ENCODE results near the gene CTIF.
A peak's percentile ranks its signal among the peaks of the same experiment; 100 is the strongest.

The CTIF gene

GRCh38 chr18:48753691-48754090 is 214.9 kb downstream of the CTIF start:
- TF ChIP-seq CTCF (IDR thresholded peaks at IDR 0.05), result no peak
- H3K9me3 Mint-ChIP-seq, result peaks cover 4% of the 10 kb centered on the region
- no peak overlapping the region for H3K4me3 Mint-ChIP-seq
- DNase-seq, result no peak
- no peak overlapping the region for H3K27ac Mint-ChIP-seq
- peaks cover 17% of the 10 kb centered on the region for H3K4me1 Mint-ChIP-seq
- H3K27me3 Mint-ChIP-seq (ENCODE audit: low read depth, poor library complexity), result no peaks in the 10 kb centered on the region
- H3K36me3 Mint-ChIP-seq (ENCODE audit: low read depth), result peaks cover 5% of the 10 kb centered on the region

GRCh38 chr18:48754559-48754958 is 215.7 kb downstream of the CTIF start:
- H3K4me3 Mint-ChIP-seq, result no peak overlapping the region
- TF ChIP-seq CTCF (IDR thresholded peaks at IDR 0.05), result no peak
- peaks cover 14% of the 10 kb centered on the region for H3K36me3 Mint-ChIP-seq (ENCODE audit: low read depth)
- H3K27ac Mint-ChIP-seq, result no peak overlapping the region
- H3K4me1 Mint-ChIP-seq, result peaks cover 17% of the 10 kb centered on the region
- DNase-seq, result no peak
- peaks cover 4% of the 10 kb centered on the region for H3K9me3 Mint-ChIP-seq
- no peaks in the 10 kb centered on the region for H3K27me3 Mint-ChIP-seq (ENCODE audit: low read depth, poor library complexity)

GRCh38 chr18:48754993-48755473 is 216.2 kb downstream of the CTIF start:
- peaks cover 4% of the 10 kb centered on the region for H3K9me3 Mint-ChIP-seq
- no peak for TF ChIP-seq CTCF (IDR thresholded peaks at IDR 0.05)
- no peak for DNase-seq
- peaks cover 15% of the 10 kb centered on the region for H3K36me3 Mint-ChIP-seq (ENCODE audit: low read depth)
- H3K27ac Mint-ChIP-seq, result peak overlapping the region; percentile 14
- no peaks in the 10 kb centered on the region for H3K27me3 Mint-ChIP-seq (ENCODE audit: low read depth, poor library complexity)
- peaks cover 17% of the 10 kb centered on the region for H3K4me1 Mint-ChIP-seq
- no peak overlapping the region for H3K4me3 Mint-ChIP-seq

- no peak overlapping the region for H3K27ac Mint-ChIP-seq
- H3K4me1 Mint-ChIP-seq, result peaks cover 8% of the 10 kb centered on the region
- no peak for TF ChIP-seq CTCF (IDR thresholded peaks at IDR 0.05)
- no peak overlapping the region for H3K4me3 Mint-ChIP-seq
- no peaks in the 10 kb centered on the region for H3K27me3 Mint-ChIP-seq (ENCODE audit: low read depth, poor library complexity)
- no peak for DNase-seq
- H3K9me3 Mint-ChIP-seq, result peaks cover 4% of the 10 kb centered on the region
- peaks cover 20% of the 10 kb centered on the region for H3K36me3 Mint-ChIP-seq (ENCODE audit: low read depth)
Measured at GRCh38 chr18:48756511-48757226, 217.8 kb downstream of the CTIF start.

GRCh38 chr18:48757367-48757766 is 218.5 kb downstream of the CTIF start:
- peaks cover 4% of the 10 kb centered on the region for H3K9me3 Mint-ChIP-seq
- TF ChIP-seq CTCF (IDR thresholded peaks at IDR 0.05), result no peak
- H3K36me3 Mint-ChIP-seq (ENCODE audit: low read depth), result peaks cover 27% of the 10 kb centered on the region
- peaks cover 14% of the 10 kb centered on the region for H3K4me1 Mint-ChIP-seq
- peaks cover 3% of the 10 kb centered on the region for H3K27me3 Mint-ChIP-seq (ENCODE audit: low read depth, poor library complexity)
- DNase-seq, result no peak
- H3K4me3 Mint-ChIP-seq, result no peak overlapping the region
- H3K27ac Mint-ChIP-seq, result no peak overlapping the region

GRCh38 chr18:48757906-48758305 is 219.1 kb downstream of the CTIF start:
- H3K36me3 Mint-ChIP-seq (ENCODE audit: low read depth), result peaks cover 29% of the 10 kb centered on the region
- peaks cover 3% of the 10 kb centered on the region for H3K27me3 Mint-ChIP-seq (ENCODE audit: low read depth, poor library complexity)
- H3K4me3 Mint-ChIP-seq, result no peak overlapping the region
- H3K4me1 Mint-ChIP-seq, result peaks cover 19% of the 10 kb centered on the region
- TF ChIP-seq CTCF (IDR thresholded peaks at IDR 0.05), result no peak
- H3K9me3 Mint-ChIP-seq, result peaks cover 4% of the 10 kb centered on the region
- no peak overlapping the region for H3K27ac Mint-ChIP-seq
- no peak for DNase-seq
